Transverse colon (tissue), 4 donors: ENCODE measurements around the gene LRRC8A. TPM values are rescaled to one million over a fixed set of nuclear protein-coding genes. Genes with fewer than 3 reads are reported as not detected.

ENCODE experiments used
- DNase-seq: peaks from one replicate; pipeline ENCODE4 v3.0.0-alpha.2; 2019
- H3K27ac ChIP-seq, 4 donors: fragments of 200-600 bp; sonication (generic); 2 replicates each; pipeline ENCODE4 v1.5.1; 2016 to 2018; ENCODE audit warnings: inconsistent platforms in 4 of 4
- H3K27me3 ChIP-seq: fragments of 200-600 bp; sonication (generic); 2 replicates; pipeline ENCODE4 v1.5.1; 2017; ENCODE audit warnings: inconsistent platforms
- H3K36me3 ChIP-seq, 4 donors: fragments of 200-600 bp; sonication (generic); 2 replicates each; pipeline ENCODE4 v1.5.1; 2017 to 2019; ENCODE audit warnings: inconsistent platforms in 4 of 4
- H3K4me1 ChIP-seq, 4 donors: fragments of 200-600 bp; sonication (generic); 2 replicates each; pipeline ENCODE4 v1.5.1; 2017 to 2020; ENCODE audit warnings: inconsistent platforms in 4 of 4
- H3K4me3 ChIP-seq, 4 donors: fragments of 200-600 bp; sonication (generic); 1 replicate in 1 of 4; 2 replicates in 3 of 4; pipeline versions ENCODE4 v1.5.1 to v1.6.1; 2017 to 2019; ENCODE audit warnings: inconsistent platforms in 4 of 4
- H3K9me3 ChIP-seq, 2 donors: fragments of 200-600 bp; sonication (generic); 2 replicates each; pipeline ENCODE4 v1.5.1; 2017 to 2019; ENCODE audit warnings: inconsistent platforms in 2 of 2
- CTCF ChIP-seq, 5 experiments: fragments of 200-600 bp in 3 of 5; fragments of 450-650 bp in 2 of 5; sonication (generic) in 3 of 5; IDR thresholded peaks; 1 replicate in 2 of 5; 2 replicates in 3 of 5; pipeline ENCODE4 v1.5.1; 2016 to 2017; ENCODE audit warnings: antibody characterized with exemption in 5 of 5, inconsistent platforms in 3 of 5, mild to moderate bottlenecking in 2 of 5, moderate library complexity in 1 of 5
- EP300 ChIP-seq: sonication (generic); formaldehyde crosslinking; IDR thresholded peaks from one replicate; pipeline ENCODE4 v1.6.1; 2017; ENCODE audit warnings: antibody characterized with exemption, low read depth
- POLR2A ChIP-seq: fragments of 450-650 bp; IDR thresholded peaks from one replicate; pipeline ENCODE4 v1.6.1; 2016; ENCODE audit warnings: antibody characterized with exemption, mild to moderate bottlenecking, moderate library complexity
- POLR2AphosphoS5 ChIP-seq, 3 donors: sonication (generic); formaldehyde crosslinking; IDR thresholded peaks; one replicate each; pipeline ENCODE4 v1.6.1; 2016; ENCODE audit warnings: antibody characterized with exemption in 3 of 3
- WGBS, 2 donors: methylation state at CpG; one replicate each; pipeline ENCODE4 v1.1.5; 2018; ENCODE audit warnings: low coverage in 1 of 2; 5-methylcytosine and 5-hydroxymethylcytosine counted together
- in situ Hi-C, 4 donors: fragments of 200-750 bp; cut with MboI; loops; one replicate each; pipeline versions ENCODE4 v1.15.0 to v1.15.1; 2017; ENCODE audit warnings: low sequenced_read_pairs in 3 of 4, low pct_ligation_motif_present in 1 of 4, low pct_unique_long_range_greater_than_20kb in 1 of 4
- intact Hi-C: fragments of 100-400 bp; cut with DNase I; formaldehyde crosslinking; loops from one replicate; pipeline ENCODE4 v1.15.1; 2023; ENCODE audit warnings: low total_unique reads
- total RNA-seq, 4 donors: library from RNA; depleted of rRNA; stranded (reverse); fragments of >200 nt; gene quantifications; one replicate each; pipeline ENCODE4 v1.1.0, GENCODE V29; 2016

LRRC8A gene
- total RNA-seq: 100 to 1,000 TPM in 1 of 4 donors, 10 to 100 TPM in 3; 29.4 to 116 (median 35.5) TPM

- Histone ChIP-seq H3K27me3 (no peaks in the 10 kb centered on the region), H3K36me3 (peaks cover 0 to 8% (median 0%) of the 10 kb centered on the region in 4 donors), H3K27ac (peak within 1 kb of the TSS; percentile 98 to 100 (median 98)), H3K4me3 (peak within 1 kb of the TSS; percentile 95 to 100 (median 98)), H3K9me3 (no peaks in the 10 kb centered on the region), H3K4me1 (peaks cover 6 to 48% (median 28%) of the 10 kb centered on the region in 4 donors)
- intact Hi-C loops (loop anchor here (2.0 kb wide), 1 partner anchor 33 kb away; no protein-coding TSS in a partner anchor), in situ Hi-C loops (no loop called here)
- peak; percentile 87 to 89 (median 88) for TF ChIP-seq POLR2AphosphoS5 (IDR thresholded peaks at IDR 0.05)
- peak in 1 of 5 experiments; percentile 21 for TF ChIP-seq CTCF (IDR thresholded peaks at IDR 0.05)
- no peak for TF ChIP-seq EP300
- no peak for TF ChIP-seq POLR2A
- 0% methylated on average over 35 of the region's 70 CpGs; no CpG with 5 or more reads in 1 of the 2 donors for WGBS, 2 donors
- DNase-seq: peak; percentile 98
Observed at GRCh38 chr9:128881884-128882676, at the start of gene LRRC8A, which contains the start of gene KYAT1. Gene LRRC8A, plus strand, starts transcription at chr9:128882133. Its CDS starts 25,032 bp downstream, at chr9:128907165. Gene KYAT1, minus strand, starts transcription at chr9:128881950. Its CDS starts 36,545 bp downstream, at chr9:128845405.

GRCh38 chr9:128833696-128834095 is 48.2 kb upstream of the LRRC8A start:
- WGBS, 2 donors: 89 to 96% methylated on average over 5 to 10 of the region's 10 CpGs
- intact Hi-C loops (no loop called here), in situ Hi-C loops (no loop called here)
- no peaks in the 10 kb centered on the region for H3K27me3 ChIP-seq
- H3K4me3 ChIP-seq: no peak overlapping the region
- H3K9me3 ChIP-seq: no peaks in the 10 kb centered on the region
- DNase-seq: no peak
- no peak overlapping the region for H3K27ac ChIP-seq
- no peak for TF ChIP-seq POLR2AphosphoS5 (IDR thresholded peaks at IDR 0.05)
- no peak for TF ChIP-seq POLR2A
- no peak for TF ChIP-seq CTCF (IDR thresholded peaks at IDR 0.05)
- no peak for TF ChIP-seq EP300
- peaks cover 4 to 12% (median 10%) of the 10 kb centered on the region in 4 donors for H3K4me1 ChIP-seq
- H3K36me3 ChIP-seq: no peaks in the 10 kb centered on the region

- H3K4me3 ChIP-seq: no peak overlapping the region
- 96% methylated on average over 25 of the region's 28 CpGs; no CpG with 5 or more reads in 1 of the 2 donors for WGBS, 2 donors
- in situ Hi-C loops: no loop called here
- H3K9me3 ChIP-seq: no peaks in the 10 kb centered on the region
- H3K27ac ChIP-seq: no peak overlapping the region
- no peaks in the 10 kb centered on the region for H3K4me1 ChIP-seq
- TF ChIP-seq POLR2A (no peak), POLR2AphosphoS5 (IDR thresholded peaks at IDR 0.05) (no peak), EP300 (no peak), CTCF (IDR thresholded peaks at IDR 0.05) (no peak)
- intact Hi-C loops: no loop called here
- H3K27me3 ChIP-seq: no peaks in the 10 kb centered on the region
- DNase-seq: no peak
- H3K36me3 ChIP-seq: no peaks in the 10 kb centered on the region
Observed at GRCh38 chr9:128835246-128836210, 46.4 kb upstream of the LRRC8A start.
